Gastrocnemius medialis (tissue), 4 donors: ENCODE data around the gene SP8. TPM values are rescaled to one million over a fixed set of nuclear protein-coding genes. Genes with fewer than 3 reads are reported as not detected.

Experiments used
- ATAC-seq, 2 donors: fragments of 150-250 bp; one replicate each; pipeline ENCODE4 v1.9.1; 2016
- DNase-seq, 2 donors: peaks; one replicate each; pipeline ENCODE4 v3.0.0-alpha.2; 2019
- H3K27ac ChIP-seq, 4 donors: fragments of 200-600 bp; sonication (generic); 1 replicate in 1 of 4; 2 replicates in 3 of 4; pipeline ENCODE4 v1.5.1; 2016 to 2018; ENCODE audit warnings: mild to moderate bottlenecking in 2 of 4, moderate library complexity in 1 of 4
- H3K27me3 ChIP-seq, 3 donors: fragments of 200-600 bp; sonication (generic) in 2 of 3; 1 replicate in 1 of 3; 2 replicates in 2 of 3; pipeline versions ENCODE4 v1.5.1 to v1.6.0; 2016 to 2019; ENCODE audit warnings: mild to moderate bottlenecking in 1 of 3, moderate library complexity in 1 of 3
- H3K36me3 ChIP-seq, 2 donors: fragments of 200-600 bp; sonication (generic) in 1 of 2; one replicate each; pipeline ENCODE4 v1.5.1; 2017 to 2018
- H3K4me1 ChIP-seq, 2 donors: fragments of 200-600 bp; sonication (generic) in 1 of 2; one replicate each; pipeline ENCODE4 v1.5.1; 2016 to 2017; ENCODE audit warnings: mild to moderate bottlenecking in 2 of 2
- H3K4me3 ChIP-seq, 4 donors: fragments of 200-600 bp; sonication (generic) in 3 of 4; 1 replicate in 1 of 4; 2 replicates in 3 of 4; pipeline ENCODE4 v1.5.1; 2016 to 2019; ENCODE audit warnings: mild to moderate bottlenecking in 2 of 4
- H3K9me3 ChIP-seq, 3 donors: fragments of 200-600 bp; sonication (generic) in 2 of 3; 1 replicate in 1 of 3; 2 replicates in 2 of 3; pipeline ENCODE4 v1.5.1; 2016 to 2019
- POLR2A ChIP-seq, 2 donors: fragments of 450-650 bp; IDR thresholded peaks; one replicate each; pipeline ENCODE4 v1.6.1; 2017; ENCODE audit warnings: antibody characterized with exemption in 2 of 2, mild to moderate bottlenecking in 2 of 2, moderate library complexity in 2 of 2
- in situ Hi-C, 4 donors: fragments of 200-750 bp; cut with MboI; loops; one replicate each; pipeline versions ENCODE4 v1.15.0 to v1.8.0; 2017; ENCODE audit warnings: low sequenced_read_pairs in 4 of 4
- intact Hi-C: fragments of 100-400 bp; cut with DNase I; formaldehyde crosslinking; loops from one replicate; pipeline ENCODE4 v1.15.1; 2023; ENCODE audit warnings: low total_unique reads
- total RNA-seq, 4 donors: library from RNA; depleted of rRNA; stranded (reverse); fragments of >200 nt; gene quantifications; one replicate each; pipeline versions ENCODE4 v1.1.0 to v1.2.3, GENCODE V29; 2016
- TF ChIP-seq, protein P1 (sequence below), 5 experiments: fragments of 450-650 bp in 3 of 5; fragments of 200-600 bp in 2 of 5; sonication (generic) in 2 of 5; IDR thresholded peaks in 4 of 5; conservative IDR thresholded peaks in 1 of 5; 1 replicate in 4 of 5; 2 replicates in 1 of 5; pipeline ENCODE4 v1.5.1; 2016 to 2019; ENCODE audit warnings: antibody characterized with exemption in 5 of 5, mild to moderate bottlenecking in 3 of 5, moderate library complexity in 3 of 5

The SP8 gene
- total RNA-seq, 4 donors from 2014 or later, result not detected

DNA sequence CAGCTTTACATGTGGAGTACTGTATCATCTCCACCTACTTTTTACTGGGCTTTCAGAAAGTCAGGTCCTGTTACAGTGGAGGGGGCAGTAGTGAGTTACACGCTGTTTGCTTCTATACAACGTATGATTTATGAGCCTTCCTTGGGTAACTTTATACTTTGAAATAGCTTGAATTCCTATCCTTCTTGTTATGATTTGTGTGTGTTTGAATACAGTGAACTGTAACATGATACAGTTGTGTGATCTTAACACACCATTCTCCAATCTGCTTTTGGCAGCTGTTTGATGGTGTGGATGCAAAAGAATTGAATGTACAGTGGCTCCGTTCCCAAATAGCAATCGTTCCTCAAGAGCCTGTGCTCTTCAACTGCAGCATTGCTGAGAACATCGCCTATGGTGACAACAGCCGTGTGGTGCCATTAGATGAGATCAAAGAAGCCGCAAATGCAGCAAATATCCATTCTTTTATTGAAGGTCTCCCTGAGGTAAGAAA lies 41.7 kb downstream of the SP8 start:
- ATAC-seq (no peak), DNase-seq (no peak)
- Histone ChIP-seq H3K4me1 (no peaks in the 10 kb centered on the region), H3K36me3 (no peaks in the 10 kb centered on the region), H3K9me3 (no peaks in the 10 kb centered on the region), H3K27ac (no peak overlapping the region), H3K4me3 (no peak overlapping the region), H3K27me3 (no peaks in the 10 kb centered on the region)
- intact Hi-C loops, result no loop called here
- TF ChIP-seq, protein P1, sequence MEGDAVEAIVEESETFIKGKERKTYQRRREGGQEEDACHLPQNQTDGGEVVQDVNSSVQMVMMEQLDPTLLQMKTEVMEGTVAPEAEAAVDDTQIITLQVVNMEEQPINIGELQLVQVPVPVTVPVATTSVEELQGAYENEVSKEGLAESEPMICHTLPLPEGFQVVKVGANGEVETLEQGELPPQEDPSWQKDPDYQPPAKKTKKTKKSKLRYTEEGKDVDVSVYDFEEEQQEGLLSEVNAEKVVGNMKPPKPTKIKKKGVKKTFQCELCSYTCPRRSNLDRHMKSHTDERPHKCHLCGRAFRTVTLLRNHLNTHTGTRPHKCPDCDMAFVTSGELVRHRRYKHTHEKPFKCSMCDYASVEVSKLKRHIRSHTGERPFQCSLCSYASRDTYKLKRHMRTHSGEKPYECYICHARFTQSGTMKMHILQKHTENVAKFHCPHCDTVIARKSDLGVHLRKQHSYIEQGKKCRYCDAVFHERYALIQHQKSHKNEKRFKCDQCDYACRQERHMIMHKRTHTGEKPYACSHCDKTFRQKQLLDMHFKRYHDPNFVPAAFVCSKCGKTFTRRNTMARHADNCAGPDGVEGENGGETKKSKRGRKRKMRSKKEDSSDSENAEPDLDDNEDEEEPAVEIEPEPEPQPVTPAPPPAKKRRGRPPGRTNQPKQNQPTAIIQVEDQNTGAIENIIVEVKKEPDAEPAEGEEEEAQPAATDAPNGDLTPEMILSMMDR (IDR thresholded peaks at IDR 0.05 in 4 of 5, conservative IDR thresholded peaks at IDR 0.05 in 1 of 5), result no peak
- no peak for TF ChIP-seq POLR2A (IDR thresholded peaks at IDR 0.05)
- in situ Hi-C loops, result no loop called here

DNA sequence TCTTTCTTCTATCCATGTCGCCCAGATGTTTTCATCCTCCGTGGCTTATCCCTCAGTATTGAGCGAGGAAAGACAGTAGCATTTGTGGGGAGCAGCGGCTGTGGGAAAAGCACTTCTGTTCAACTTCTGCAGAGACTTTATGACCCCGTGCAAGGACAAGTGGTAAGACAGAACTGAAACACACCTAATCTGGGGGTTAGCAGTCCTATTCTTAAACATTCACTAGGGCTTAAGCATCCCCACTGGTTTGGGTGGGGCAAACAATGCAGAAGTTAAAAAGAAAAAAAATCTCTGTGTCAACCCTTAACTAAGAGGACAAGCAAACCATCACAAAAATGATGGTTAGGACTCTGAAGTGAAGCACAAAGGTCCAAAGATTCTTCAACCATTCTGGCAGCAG lies 43.8 kb downstream of the SP8 start:
- Histone ChIP-seq H3K27ac (no peak overlapping the region), H3K4me1 (no peaks in the 10 kb centered on the region), H3K4me3 (no peak overlapping the region), H3K27me3 (no peaks in the 10 kb centered on the region), H3K36me3 (no peaks in the 10 kb centered on the region), H3K9me3 (no peaks in the 10 kb centered on the region)
- TF ChIP-seq, protein P1 (IDR thresholded peaks at IDR 0.05 in 4 of 5, conservative IDR thresholded peaks at IDR 0.05 in 1 of 5), result no peak
- TF ChIP-seq POLR2A (IDR thresholded peaks at IDR 0.05), result no peak
- intact Hi-C loops (no loop called here), in situ Hi-C loops (no loop called here)
- DNase-seq (no peak), ATAC-seq (no peak)

DNA sequence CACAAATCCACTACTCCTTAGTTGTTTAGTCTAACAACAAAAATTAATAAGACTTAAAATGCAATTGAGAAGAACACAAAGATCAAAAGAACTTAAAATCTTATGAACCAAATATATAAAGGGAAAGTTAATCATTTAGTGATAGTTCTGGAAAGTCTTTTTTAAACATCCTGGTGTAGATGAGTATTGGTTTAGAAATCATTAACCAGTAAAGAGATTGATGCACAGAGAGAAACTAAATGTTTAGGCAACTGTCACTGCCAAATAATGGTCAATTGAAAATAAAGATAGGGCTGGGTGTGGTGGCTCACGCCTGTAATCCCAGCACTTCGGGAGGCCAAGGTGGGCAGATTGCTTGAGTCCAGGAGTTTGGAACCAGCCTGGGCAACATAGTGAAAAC lies 44.9 kb downstream of the SP8 start:
- Histone ChIP-seq H3K4me1 (no peaks in the 10 kb centered on the region), H3K27me3 (no peaks in the 10 kb centered on the region), H3K4me3 (no peak overlapping the region), H3K36me3 (no peaks in the 10 kb centered on the region), H3K9me3 (no peaks in the 10 kb centered on the region), H3K27ac (no peak overlapping the region)
- TF ChIP-seq, protein P1 (IDR thresholded peaks at IDR 0.05 in 4 of 5, conservative IDR thresholded peaks at IDR 0.05 in 1 of 5), result no peak
- TF ChIP-seq POLR2A (IDR thresholded peaks at IDR 0.05), result no peak
- DNase-seq, result no peak
- no peak for ATAC-seq
- in situ Hi-C loops (no loop called here), intact Hi-C loops (no loop called here)

- H3K27ac ChIP-seq, result no peak overlapping the region
- no peaks in the 10 kb centered on the region for H3K27me3 ChIP-seq
- no peak for DNase-seq
- no peak for ATAC-seq
- H3K9me3 ChIP-seq, result no peaks in the 10 kb centered on the region
- intact Hi-C loops, result no loop called here
- H3K4me3 ChIP-seq, result no peak overlapping the region
- in situ Hi-C loops, result no loop called here
- no peaks in the 10 kb centered on the region for H3K4me1 ChIP-seq
- no peak for TF ChIP-seq POLR2A (IDR thresholded peaks at IDR 0.05)
- TF ChIP-seq, protein P1 (IDR thresholded peaks at IDR 0.05 in 4 of 5, conservative IDR thresholded peaks at IDR 0.05 in 1 of 5), result no peak
- H3K36me3 ChIP-seq, result no peaks in the 10 kb centered on the region
These were observed 47.9 kb downstream of the SP8 start for GRCh38 chr7:20738518-20739481.
